Astrocyte (in vitro differentiated cells and primary cell): ENCODE data around the gene RGS5. TPM values are rescaled to one million over a fixed set of nuclear protein-coding genes. Genes with fewer than 3 reads are reported as not detected.

Source experiments
- DNase-seq: peaks from one replicate; pipeline ENCODE4 v3.0.0-alpha.2; 2010; ENCODE audit warnings: low read depth
- FAIRE-seq: peaks from 2 replicates; lab custom pipeline; 2011; peaks lifted over from hg19 to GRCh38; lab: Jason Lieb, UNC
- H2AFZ ChIP-seq: 2 replicates; pipeline ENCODE4 v1.6.0; 2012; ENCODE audit warnings: low read depth, low read length, inconsistent platforms
- H3K27ac ChIP-seq: 2 replicates; pipeline ENCODE4 v1.5.1; 2011; ENCODE audit warnings: low read depth, low read length, inconsistent platforms
- H3K27me3 ChIP-seq: 2 replicates; pipeline ENCODE4 v1.6.0; 2011; ENCODE audit warnings: low read length, inconsistent platforms; ENCODE audit not compliant: insufficient read depth
- H3K36me3 ChIP-seq: 2 replicates; pipeline ENCODE4 v1.5.1; 2011; ENCODE audit warnings: low read length, inconsistent platforms; ENCODE audit not compliant: insufficient read depth
- H3K4me1 ChIP-seq: 2 replicates; pipeline ENCODE4 v1.5.1; 2011; ENCODE audit warnings: low read length, inconsistent platforms; ENCODE audit not compliant: insufficient read depth
- H3K4me2 ChIP-seq: 2 replicates; pipeline ENCODE4 v1.6.0; 2012; ENCODE audit warnings: low read length, inconsistent platforms
- H3K4me3 ChIP-seq: 2 replicates; pipeline ENCODE4 v1.5.1; 2011; ENCODE audit warnings: low read depth, mild to moderate bottlenecking, low read length, inconsistent platforms; ENCODE audit not compliant: insufficient read depth
- H3K79me2 ChIP-seq: 2 replicates; pipeline ENCODE4 v1.6.0; 2012; ENCODE audit warnings: mild to moderate bottlenecking, low read length, inconsistent platforms; ENCODE audit not compliant: insufficient read depth
- H3K9ac ChIP-seq: 2 replicates; pipeline ENCODE4 v1.6.0; 2012; ENCODE audit warnings: mild to moderate bottlenecking, low read length, inconsistent platforms
- H3K9me3 ChIP-seq: 2 replicates; pipeline ENCODE4 v1.5.1; 2012; ENCODE audit warnings: low read depth, mild to moderate bottlenecking, low read length, inconsistent platforms; ENCODE audit not compliant: insufficient read depth
- H4K20me1 ChIP-seq: 2 replicates; pipeline ENCODE4 v1.6.0; 2012; ENCODE audit warnings: low read length, inconsistent platforms; ENCODE audit not compliant: insufficient read depth
- H3K27ac Mint-ChIP-seq: one replicate; pipeline ENCODE4 v1.8.0; 2021; ENCODE audit warnings: mild to moderate bottlenecking, mixed read lengths; ENCODE audit not compliant: unreplicated experiment
- H3K27me3 Mint-ChIP-seq: one replicate; pipeline ENCODE4 v1.8.0; 2021; ENCODE audit warnings: low read depth, mixed read lengths; ENCODE audit not compliant: unreplicated experiment
- H3K36me3 Mint-ChIP-seq: one replicate; pipeline ENCODE4 v1.8.0; 2021; ENCODE audit warnings: low read depth, mixed read lengths; ENCODE audit not compliant: unreplicated experiment
- H3K4me1 Mint-ChIP-seq: one replicate; pipeline ENCODE4 v1.8.0; 2021; ENCODE audit warnings: low read depth, mixed read lengths; ENCODE audit not compliant: unreplicated experiment
- H3K4me3 Mint-ChIP-seq: one replicate; pipeline ENCODE4 v1.8.0; 2021; ENCODE audit warnings: mild to moderate bottlenecking, moderate library complexity, mixed read lengths; ENCODE audit not compliant: unreplicated experiment
- H3K9me3 Mint-ChIP-seq: one replicate; pipeline ENCODE4 v1.8.0; 2021; ENCODE audit warnings: mild to moderate bottlenecking, mixed read lengths; ENCODE audit not compliant: unreplicated experiment
- EZH2 ChIP-seq: IDR thresholded peaks from 2 replicates; pipeline ENCODE4 v1.6.1; 2012; ENCODE audit warnings: mild to moderate bottlenecking, low read length, inconsistent platforms; ENCODE audit not compliant: insufficient read depth
- total RNA-seq: library from RNA; stranded (reverse); gene quantifications from 2 replicates; pipeline ENCODE4 v1.2.1, GENCODE V29; 2021
- TF ChIP-seq, protein P1 (sequence below): IDR thresholded peaks from 2 replicates; pipeline ENCODE4 v1.5.1; 2011; ENCODE audit warnings: low read depth, mild to moderate bottlenecking, inconsistent platforms, low read length, moderate library complexity; ENCODE audit not compliant: insufficient read depth

Gene RGS5
- total RNA-seq, 1 donor from 2014 or later, result 24.1 TPM

DNA sequence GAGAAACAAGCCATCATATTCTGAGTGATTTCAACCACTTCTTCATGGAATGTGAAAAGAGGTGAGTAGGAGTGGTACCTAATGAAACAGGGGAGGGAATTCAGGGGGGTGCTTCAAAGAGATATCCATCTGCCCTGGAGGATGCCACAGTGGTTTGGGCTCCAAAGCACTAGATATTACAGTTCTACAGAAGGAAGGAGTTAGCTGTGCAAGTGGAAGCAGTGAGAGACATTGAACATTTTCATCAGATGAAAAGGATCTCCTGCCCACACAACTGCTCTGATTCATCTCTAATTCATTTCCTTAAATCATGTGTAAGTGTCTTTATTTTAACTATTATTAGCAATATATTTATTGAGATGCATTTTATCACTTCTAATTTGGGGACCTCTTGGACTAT, 2.8 kb upstream of the RGS5 start:
- no peaks in the 10 kb centered on the region for H3K79me2 ChIP-seq
- Mint-ChIP-seq H3K4me1 (peaks cover 20% of the 10 kb centered on the region), H3K36me3 (no peaks in the 10 kb centered on the region), H3K27ac (no peak overlapping the region), H3K4me3 (no peak overlapping the region), H3K27me3 (no peaks in the 10 kb centered on the region), H3K9me3 (no peaks in the 10 kb centered on the region)
- peak overlapping the region; percentile 22 for H3K4me2 ChIP-seq
- H3K9ac ChIP-seq, result no peak overlapping the region
- no peaks in the 10 kb centered on the region for H4K20me1 ChIP-seq
- no peak overlapping the region for H2AFZ ChIP-seq
- H3K27ac ChIP-seq, result no peak overlapping the region
- peaks cover 18% of the 10 kb centered on the region for H3K4me1 ChIP-seq
- no peaks in the 10 kb centered on the region for H3K36me3 ChIP-seq
- TF ChIP-seq EZH2, result no peak
- TF ChIP-seq, protein P1, sequence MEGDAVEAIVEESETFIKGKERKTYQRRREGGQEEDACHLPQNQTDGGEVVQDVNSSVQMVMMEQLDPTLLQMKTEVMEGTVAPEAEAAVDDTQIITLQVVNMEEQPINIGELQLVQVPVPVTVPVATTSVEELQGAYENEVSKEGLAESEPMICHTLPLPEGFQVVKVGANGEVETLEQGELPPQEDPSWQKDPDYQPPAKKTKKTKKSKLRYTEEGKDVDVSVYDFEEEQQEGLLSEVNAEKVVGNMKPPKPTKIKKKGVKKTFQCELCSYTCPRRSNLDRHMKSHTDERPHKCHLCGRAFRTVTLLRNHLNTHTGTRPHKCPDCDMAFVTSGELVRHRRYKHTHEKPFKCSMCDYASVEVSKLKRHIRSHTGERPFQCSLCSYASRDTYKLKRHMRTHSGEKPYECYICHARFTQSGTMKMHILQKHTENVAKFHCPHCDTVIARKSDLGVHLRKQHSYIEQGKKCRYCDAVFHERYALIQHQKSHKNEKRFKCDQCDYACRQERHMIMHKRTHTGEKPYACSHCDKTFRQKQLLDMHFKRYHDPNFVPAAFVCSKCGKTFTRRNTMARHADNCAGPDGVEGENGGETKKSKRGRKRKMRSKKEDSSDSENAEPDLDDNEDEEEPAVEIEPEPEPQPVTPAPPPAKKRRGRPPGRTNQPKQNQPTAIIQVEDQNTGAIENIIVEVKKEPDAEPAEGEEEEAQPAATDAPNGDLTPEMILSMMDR, result no peak
- H3K4me3 ChIP-seq, result no peak overlapping the region
- peak; percentile 41 for DNase-seq
- H3K9me3 ChIP-seq, result no peaks in the 10 kb centered on the region
- FAIRE-seq, result no peak
- H3K27me3 ChIP-seq, result no peaks in the 10 kb centered on the region

DNA sequence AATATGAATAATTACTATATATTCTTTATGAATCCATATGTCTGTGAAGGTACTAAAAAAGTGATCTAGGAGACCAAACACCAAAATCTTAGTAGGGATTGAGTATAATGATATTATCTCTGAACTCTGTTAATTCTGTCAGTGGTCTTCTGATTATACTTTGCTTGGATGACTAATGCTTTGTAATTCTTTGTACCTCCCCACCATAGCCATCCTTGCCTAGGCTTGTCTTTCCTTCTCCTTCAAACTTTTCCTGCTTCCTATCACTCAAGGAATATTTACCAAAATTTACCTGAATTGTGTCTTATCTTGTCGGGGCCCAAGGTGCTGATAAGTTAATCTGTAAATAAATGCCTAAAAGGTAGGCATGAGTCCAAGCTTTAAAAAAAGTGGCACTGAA, 845 bp upstream of the RGS5 start:
- H3K9me3 Mint-ChIP-seq, result no peaks in the 10 kb centered on the region
- FAIRE-seq (no peak), DNase-seq (peak; percentile 7)
- H3K4me3 ChIP-seq, result no peak overlapping the region
- TF ChIP-seq EZH2, result no peak
- H3K27ac ChIP-seq, result no peak overlapping the region
- H3K27ac Mint-ChIP-seq, result peak overlapping the region; percentile 1
- no peak overlapping the region for H3K9ac ChIP-seq
- no peaks in the 10 kb centered on the region for H4K20me1 ChIP-seq
- H3K79me2 ChIP-seq, result no peaks in the 10 kb centered on the region
- no peak overlapping the region for H3K4me2 ChIP-seq
- no peaks in the 10 kb centered on the region for H3K9me3 ChIP-seq
- no peaks in the 10 kb centered on the region for H3K27me3 ChIP-seq
- H3K36me3 ChIP-seq, result no peaks in the 10 kb centered on the region
- peaks cover 18% of the 10 kb centered on the region for H3K4me1 ChIP-seq
- no peak overlapping the region for H3K4me3 Mint-ChIP-seq
- H2AFZ ChIP-seq, result no peak overlapping the region
- H3K27me3 Mint-ChIP-seq, result no peaks in the 10 kb centered on the region
- no peaks in the 10 kb centered on the region for H3K36me3 Mint-ChIP-seq
- H3K4me1 Mint-ChIP-seq, result peaks cover 20% of the 10 kb centered on the region

DNA sequence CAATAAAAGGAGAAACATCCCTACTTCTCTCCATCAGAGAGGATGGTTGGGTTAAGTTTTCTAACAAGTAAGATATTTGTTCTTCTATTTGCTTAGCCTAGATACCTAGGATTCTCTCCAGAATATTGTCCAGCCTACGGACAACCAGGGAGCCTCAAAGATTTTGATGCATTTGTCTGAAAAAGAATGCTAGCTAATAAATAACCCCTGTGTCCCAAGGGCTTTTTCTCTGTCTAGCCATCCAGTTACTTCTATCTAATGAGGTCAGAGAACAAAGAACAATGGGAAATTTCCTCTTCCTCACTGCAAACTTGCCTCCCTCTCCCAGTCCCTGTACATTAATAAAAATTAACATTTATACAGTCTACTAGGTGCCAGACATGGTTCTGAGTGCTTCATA, 810 bp downstream of the RGS5 start:
- no peak for DNase-seq
- Mint-ChIP-seq H3K4me1 (peaks cover 20% of the 10 kb centered on the region), H3K36me3 (no peaks in the 10 kb centered on the region), H3K4me3 (no peak overlapping the region), H3K27ac (no peak overlapping the region), H3K27me3 (no peaks in the 10 kb centered on the region), H3K9me3 (no peaks in the 10 kb centered on the region)
- Histone ChIP-seq H3K4me3 (peak overlapping the region; percentile 21), H3K4me2 (no peak overlapping the region), H2AFZ (no peak overlapping the region), H3K36me3 (no peaks in the 10 kb centered on the region), H3K79me2 (no peaks in the 10 kb centered on the region), H4K20me1 (no peaks in the 10 kb centered on the region), H3K9ac (no peak overlapping the region), H3K27me3 (no peaks in the 10 kb centered on the region), H3K9me3 (no peaks in the 10 kb centered on the region), H3K4me1 (peaks cover 18% of the 10 kb centered on the region), H3K27ac (no peak overlapping the region)
- TF ChIP-seq EZH2, result no peak
- TF ChIP-seq, protein P1, result no peak
- no peak for FAIRE-seq
